ENCODE data around the gene DERL3.

DERL3 gene

GRCh38 chr22:23837911-23838680 is 710 bp downstream of the DERL3 start:
- H3K27ac ChIP-seq (ENCODE audit: low read depth, low read length) = no peak overlapping the region

GRCh38 chr22:23837496-23837859 is 1.3 kb downstream of the DERL3 start:
- H3K36me3 ChIP-seq (ENCODE audit: control insufficient read depth in 5 of 5, insufficient read depth in 5 of 5, low read length in 5 of 5) = peaks cover 0 to 39% (median 31%) of the 10 kb centered on the region in 5 donors
- H3K9ac ChIP-seq (ENCODE audit: low read length in 5 of 5) = no peak overlapping the region
- peaks cover 2 to 37% (median 31%) of the 10 kb centered on the region in 5 donors for H3K4me1 ChIP-seq (ENCODE audit: control insufficient read depth in 5 of 5, insufficient read depth in 5 of 5, low read length in 5 of 5)
- H3K9me3 ChIP-seq (ENCODE audit: control insufficient read depth in 5 of 5, low read length in 5 of 5) = no peaks in the 10 kb centered on the region
- no peaks in the 10 kb centered on the region for H3K27me3 ChIP-seq (ENCODE audit: control insufficient read depth in 5 of 5, insufficient read depth in 4 of 5, low read length in 5 of 5)
- no peak overlapping the region for H3K4me3 ChIP-seq (ENCODE audit: low read depth in 1 of 5, low read length in 5 of 5)
- no peak overlapping the region for H3K27ac ChIP-seq (ENCODE audit: low read depth, low read length)

More at GRCh38 chr22:23837911-23838680, 710 bp downstream of the DERL3 start:
- Histone ChIP-seq H3K9ac (ENCODE audit: low read length in 5 of 5) (no peak overlapping the region), H3K4me3 (ENCODE audit: low read depth in 1 of 5, low read length in 5 of 5) (peak overlapping the region in 2 of 5 donors; percentile 65 to 71), H3K4me1 (ENCODE audit: control insufficient read depth in 5 of 5, insufficient read depth in 5 of 5, low read length in 5 of 5) (peaks cover 2 to 40% (median 31%) of the 10 kb centered on the region in 5 donors), H3K9me3 (ENCODE audit: control insufficient read depth in 5 of 5, low read length in 5 of 5) (no peaks in the 10 kb centered on the region), H3K36me3 (ENCODE audit: control insufficient read depth in 5 of 5, insufficient read depth in 5 of 5, low read length in 5 of 5) (peaks cover 0 to 33% (median 28%) of the 10 kb centered on the region in 5 donors), H3K27me3 (ENCODE audit: control insufficient read depth in 5 of 5, insufficient read depth in 4 of 5, low read length in 5 of 5) (no peaks in the 10 kb centered on the region)

GRCh38 chr22:23836692-23837495 is 1.9 kb downstream of the DERL3 start:
- H3K36me3 ChIP-seq (ENCODE audit: control insufficient read depth in 5 of 5, insufficient read depth in 5 of 5, low read length in 5 of 5) = peaks cover 0 to 43% (median 32%) of the 10 kb centered on the region in 5 donors
- no peak overlapping the region for H3K9ac ChIP-seq (ENCODE audit: low read length in 5 of 5)
- no peaks in the 10 kb centered on the region for H3K27me3 ChIP-seq (ENCODE audit: control insufficient read depth in 5 of 5, insufficient read depth in 4 of 5, low read length in 5 of 5)
- H3K9me3 ChIP-seq (ENCODE audit: control insufficient read depth in 5 of 5, low read length in 5 of 5) = no peaks in the 10 kb centered on the region
- H3K27ac ChIP-seq (ENCODE audit: low read depth, low read length) = no peak overlapping the region
- peaks cover 2 to 37% (median 31%) of the 10 kb centered on the region in 5 donors for H3K4me1 ChIP-seq (ENCODE audit: control insufficient read depth in 5 of 5, insufficient read depth in 5 of 5, low read length in 5 of 5)
- H3K4me3 ChIP-seq (ENCODE audit: low read depth in 1 of 5, low read length in 5 of 5) = no peak overlapping the region

GRCh38 chr22:23836281-23836680 is 2.5 kb downstream of the DERL3 start:
- Histone ChIP-seq H3K36me3 (ENCODE audit: control insufficient read depth in 5 of 5, insufficient read depth in 5 of 5, low read length in 5 of 5) (peaks cover 0 to 49% (median 35%) of the 10 kb centered on the region in 5 donors), H3K4me1 (ENCODE audit: control insufficient read depth in 5 of 5, insufficient read depth in 5 of 5, low read length in 5 of 5) (peaks cover 2 to 37% (median 31%) of the 10 kb centered on the region in 5 donors), H3K27me3 (ENCODE audit: control insufficient read depth in 5 of 5, insufficient read depth in 4 of 5, low read length in 5 of 5) (no peaks in the 10 kb centered on the region), H3K9me3 (ENCODE audit: control insufficient read depth in 5 of 5, low read length in 5 of 5) (no peaks in the 10 kb centered on the region), H3K27ac (ENCODE audit: low read depth, low read length) (no peak overlapping the region), H3K4me3 (ENCODE audit: low read depth in 1 of 5, low read length in 5 of 5) (no peak overlapping the region), H3K9ac (ENCODE audit: low read length in 5 of 5) (no peak overlapping the region)

DNA sequence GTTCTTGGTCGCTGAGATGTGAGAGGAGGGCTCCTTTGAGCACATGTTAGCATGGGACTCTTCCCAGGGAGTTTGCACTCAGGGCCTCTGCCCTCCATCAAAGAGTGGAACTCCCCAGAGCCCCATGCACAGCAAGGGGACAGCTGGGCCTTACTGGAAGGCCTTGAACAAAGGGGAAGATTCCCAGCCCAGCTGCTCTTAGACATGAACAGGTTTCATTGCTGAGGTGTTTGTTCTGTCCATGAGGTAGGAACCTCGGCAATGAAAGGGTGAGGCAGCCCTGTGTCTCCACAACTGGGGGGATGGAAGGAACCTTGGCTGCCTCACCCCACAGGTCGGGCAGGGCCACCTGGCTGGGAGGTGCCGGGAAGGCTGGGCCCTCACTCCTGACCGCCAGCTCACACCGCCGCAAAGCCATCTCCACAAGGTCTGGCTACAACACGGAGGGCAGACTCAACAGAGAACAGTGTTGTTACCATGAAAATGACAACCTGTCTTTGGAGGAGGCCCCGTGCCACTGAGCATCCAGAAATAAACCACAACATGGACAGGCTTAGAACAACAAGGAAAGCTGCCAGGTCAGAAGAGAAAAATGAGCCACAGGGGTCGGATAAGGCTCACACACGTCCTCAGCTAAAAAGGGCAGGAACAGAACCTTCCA is 3.2 kb downstream of the DERL3 start:
- Histone ChIP-seq H3K27me3 (ENCODE audit: control insufficient read depth in 5 of 5, insufficient read depth in 4 of 5, low read length in 5 of 5) (no peaks in the 10 kb centered on the region), H3K4me1 (ENCODE audit: control insufficient read depth in 5 of 5, insufficient read depth in 5 of 5, low read length in 5 of 5) (peaks cover 2 to 37% (median 31%) of the 10 kb centered on the region in 5 donors), H3K9me3 (ENCODE audit: control insufficient read depth in 5 of 5, low read length in 5 of 5) (no peaks in the 10 kb centered on the region), H3K9ac (ENCODE audit: low read length in 5 of 5) (peak overlapping the region in 2 of 5 donors; percentile 16 to 35), H3K27ac (ENCODE audit: low read depth, low read length) (no peak overlapping the region), H3K4me3 (ENCODE audit: low read depth in 1 of 5, low read length in 5 of 5) (no peak overlapping the region), H3K36me3 (ENCODE audit: control insufficient read depth in 5 of 5, insufficient read depth in 5 of 5, low read length in 5 of 5) (peaks cover 0 to 54% (median 38%) of the 10 kb centered on the region in 5 donors)

DNA sequence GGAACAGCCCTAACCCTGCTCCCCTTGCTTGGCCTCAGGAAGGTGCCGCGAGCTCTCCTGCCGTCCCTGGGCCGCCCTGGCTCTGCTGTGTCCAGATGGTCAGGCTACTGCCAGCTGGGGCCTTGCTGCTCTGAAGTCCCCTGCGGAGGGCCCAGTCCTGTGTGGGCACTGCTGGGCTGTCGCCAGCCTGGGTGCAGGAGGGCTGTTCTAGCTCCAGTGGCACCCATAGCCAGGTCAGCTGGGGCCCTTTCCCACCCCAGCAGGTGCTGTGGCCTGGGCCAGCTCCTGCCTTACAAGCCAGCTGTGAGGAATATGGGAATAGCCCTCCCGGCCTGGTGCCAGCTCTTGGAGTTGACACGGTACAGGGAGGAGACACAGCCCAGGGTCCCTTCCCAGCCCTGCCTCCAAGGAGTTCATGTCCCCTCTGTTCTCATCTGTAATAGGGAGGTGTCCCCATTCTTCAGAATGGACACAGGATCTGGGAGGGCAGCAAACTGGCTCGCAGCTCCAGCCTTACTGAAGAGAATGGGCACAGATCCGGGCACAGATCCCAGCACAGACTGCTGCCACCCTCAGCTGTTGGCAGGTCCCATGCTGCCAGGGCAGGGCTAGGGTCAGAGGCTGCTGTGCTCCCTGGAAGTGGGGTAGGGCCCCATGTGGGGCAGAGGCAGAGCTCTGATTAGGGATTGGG is 3.9 kb downstream of the DERL3 start:
- H3K27ac ChIP-seq (ENCODE audit: low read depth, low read length) = no peak overlapping the region
- no peaks in the 10 kb centered on the region for H3K27me3 ChIP-seq (ENCODE audit: control insufficient read depth in 5 of 5, insufficient read depth in 4 of 5, low read length in 5 of 5)
- peaks cover 0 to 54% (median 38%) of the 10 kb centered on the region in 5 donors for H3K36me3 ChIP-seq (ENCODE audit: control insufficient read depth in 5 of 5, insufficient read depth in 5 of 5, low read length in 5 of 5)
- peak overlapping the region in 2 of 5 donors; percentile 16 to 35 for H3K9ac ChIP-seq (ENCODE audit: low read length in 5 of 5)
- H3K4me3 ChIP-seq (ENCODE audit: low read depth in 1 of 5, low read length in 5 of 5) = no peak overlapping the region
- H3K4me1 ChIP-seq (ENCODE audit: control insufficient read depth in 5 of 5, insufficient read depth in 5 of 5, low read length in 5 of 5) = peaks cover 2 to 40% (median 35%) of the 10 kb centered on the region in 5 donors
- H3K9me3 ChIP-seq (ENCODE audit: control insufficient read depth in 5 of 5, low read length in 5 of 5) = no peaks in the 10 kb centered on the region

- Histone ChIP-seq H3K27me3 (ENCODE audit: control insufficient read depth in 5 of 5, insufficient read depth in 4 of 5, low read length in 5 of 5) (no peaks in the 10 kb centered on the region), H3K4me1 (ENCODE audit: control insufficient read depth in 5 of 5, insufficient read depth in 5 of 5, low read length in 5 of 5) (peaks cover 2 to 38% (median 34%) of the 10 kb centered on the region in 5 donors), H3K36me3 (ENCODE audit: control insufficient read depth in 5 of 5, insufficient read depth in 5 of 5, low read length in 5 of 5) (peaks cover 0 to 55% (median 38%) of the 10 kb centered on the region in 5 donors), H3K27ac (ENCODE audit: low read depth, low read length) (no peak overlapping the region), H3K9ac (ENCODE audit: low read length in 5 of 5) (peak overlapping the region in 2 of 5 donors; percentile 16 to 35), H3K4me3 (ENCODE audit: low read depth in 1 of 5, low read length in 5 of 5) (no peak overlapping the region), H3K9me3 (ENCODE audit: control insufficient read depth in 5 of 5, low read length in 5 of 5) (no peaks in the 10 kb centered on the region)
These were observed 4.4 kb downstream of the DERL3 start for GRCh38 chr22:23834406-23834792.

DNA sequence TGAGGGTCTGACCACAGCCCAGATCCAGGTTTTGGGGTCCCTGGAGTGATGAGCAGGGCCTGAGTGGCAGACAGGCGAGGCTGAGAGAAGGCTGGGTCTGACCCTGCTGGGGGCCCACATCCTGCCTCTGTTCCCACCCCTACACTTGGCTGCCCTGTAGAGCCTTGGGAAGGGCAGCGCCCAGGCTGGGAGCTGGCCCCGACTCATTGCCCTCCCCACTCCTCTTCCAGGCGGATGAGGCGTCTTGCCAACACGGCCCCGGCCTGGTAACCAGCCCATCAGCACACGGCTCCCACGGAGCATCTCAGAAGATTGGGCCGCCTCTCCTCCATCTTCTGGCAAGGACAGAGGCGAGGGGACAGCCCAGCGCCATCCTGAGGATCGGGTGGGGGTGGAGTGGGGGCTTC is 4.9 kb downstream of the DERL3 start:
- no peaks in the 10 kb centered on the region for H3K9me3 ChIP-seq (ENCODE audit: control insufficient read depth in 5 of 5, low read length in 5 of 5)
- H3K27me3 ChIP-seq (ENCODE audit: control insufficient read depth in 5 of 5, insufficient read depth in 4 of 5, low read length in 5 of 5) = no peaks in the 10 kb centered on the region
- H3K27ac ChIP-seq (ENCODE audit: low read depth, low read length) = no peak overlapping the region
- peaks cover 6 to 39% (median 34%) of the 10 kb centered on the region in 5 donors for H3K4me1 ChIP-seq (ENCODE audit: control insufficient read depth in 5 of 5, insufficient read depth in 5 of 5, low read length in 5 of 5)
- no peak overlapping the region for H3K9ac ChIP-seq (ENCODE audit: low read length in 5 of 5)
- H3K4me3 ChIP-seq (ENCODE audit: low read depth in 1 of 5, low read length in 5 of 5) = no peak overlapping the region
- peaks cover 0 to 60% (median 41%) of the 10 kb centered on the region in 5 donors for H3K36me3 ChIP-seq (ENCODE audit: control insufficient read depth in 5 of 5, insufficient read depth in 5 of 5, low read length in 5 of 5)

- no peaks in the 10 kb centered on the region for H3K9me3 ChIP-seq (ENCODE audit: control insufficient read depth in 5 of 5, low read length in 5 of 5)
- H3K36me3 ChIP-seq (ENCODE audit: control insufficient read depth in 5 of 5, insufficient read depth in 5 of 5, low read length in 5 of 5) = peaks cover 0 to 66% (median 46%) of the 10 kb centered on the region in 5 donors
- H3K4me3 ChIP-seq (ENCODE audit: low read depth in 1 of 5, low read length in 5 of 5) = no peak overlapping the region
- no peak overlapping the region for H3K27ac ChIP-seq (ENCODE audit: low read depth, low read length)
- no peaks in the 10 kb centered on the region for H3K27me3 ChIP-seq (ENCODE audit: control insufficient read depth in 5 of 5, insufficient read depth in 4 of 5, low read length in 5 of 5)
- H3K9ac ChIP-seq (ENCODE audit: low read length in 5 of 5) = no peak overlapping the region
- H3K4me1 ChIP-seq (ENCODE audit: control insufficient read depth in 5 of 5, insufficient read depth in 5 of 5, low read length in 5 of 5) = peaks cover 10 to 39% (median 34%) of the 10 kb centered on the region in 5 donors
These were observed 5.6 kb downstream of the DERL3 start for GRCh38 chr22:23833017-23833751.
